ENCODE measurements around the gene CD248.
A peak's percentile ranks its signal among the peaks of the same experiment; 100 is the strongest.

Gene CD248

GRCh38 chr11:66283461-66284105, 33.3 kb downstream of the CD248 start:
- H3K4me3 ChIP-seq (replicated peaks; ENCODE audit: low read depth, low read length), result no peak overlapping the region
- DNase-seq (ENCODE audit: low read depth), result no peak
- TF ChIP-seq, protein P1, sequence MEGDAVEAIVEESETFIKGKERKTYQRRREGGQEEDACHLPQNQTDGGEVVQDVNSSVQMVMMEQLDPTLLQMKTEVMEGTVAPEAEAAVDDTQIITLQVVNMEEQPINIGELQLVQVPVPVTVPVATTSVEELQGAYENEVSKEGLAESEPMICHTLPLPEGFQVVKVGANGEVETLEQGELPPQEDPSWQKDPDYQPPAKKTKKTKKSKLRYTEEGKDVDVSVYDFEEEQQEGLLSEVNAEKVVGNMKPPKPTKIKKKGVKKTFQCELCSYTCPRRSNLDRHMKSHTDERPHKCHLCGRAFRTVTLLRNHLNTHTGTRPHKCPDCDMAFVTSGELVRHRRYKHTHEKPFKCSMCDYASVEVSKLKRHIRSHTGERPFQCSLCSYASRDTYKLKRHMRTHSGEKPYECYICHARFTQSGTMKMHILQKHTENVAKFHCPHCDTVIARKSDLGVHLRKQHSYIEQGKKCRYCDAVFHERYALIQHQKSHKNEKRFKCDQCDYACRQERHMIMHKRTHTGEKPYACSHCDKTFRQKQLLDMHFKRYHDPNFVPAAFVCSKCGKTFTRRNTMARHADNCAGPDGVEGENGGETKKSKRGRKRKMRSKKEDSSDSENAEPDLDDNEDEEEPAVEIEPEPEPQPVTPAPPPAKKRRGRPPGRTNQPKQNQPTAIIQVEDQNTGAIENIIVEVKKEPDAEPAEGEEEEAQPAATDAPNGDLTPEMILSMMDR (IDR thresholded peaks at IDR 0.05; ENCODE audit: low read length, missing control alignments), result no peak

GRCh38 chr11:66282468-66283455, 34.1 kb downstream of the CD248 start:
- DNase-seq (ENCODE audit: low read depth), result peak; percentile 96
- H3K4me3 ChIP-seq (replicated peaks; ENCODE audit: low read depth, low read length), result no peak overlapping the region
- TF ChIP-seq, protein P1 (IDR thresholded peaks at IDR 0.05; ENCODE audit: low read length, missing control alignments), result peak; percentile 80

GRCh38 chr11:66281776-66282467, 34.9 kb downstream of the CD248 start:
- H3K4me3 ChIP-seq (replicated peaks; ENCODE audit: low read depth, low read length), result no peak overlapping the region
- TF ChIP-seq, protein P1 (IDR thresholded peaks at IDR 0.05; ENCODE audit: low read length, missing control alignments), result no peak
- no peak for DNase-seq (ENCODE audit: low read depth)

GRCh38 chr11:66281001-66281400, 35.8 kb downstream of the CD248 start:
- no peak for DNase-seq (ENCODE audit: low read depth)
- TF ChIP-seq, protein P1 (IDR thresholded peaks at IDR 0.05; ENCODE audit: low read length, missing control alignments), result no peak
- H3K4me3 ChIP-seq (replicated peaks; ENCODE audit: low read depth, low read length), result no peak overlapping the region

DNA sequence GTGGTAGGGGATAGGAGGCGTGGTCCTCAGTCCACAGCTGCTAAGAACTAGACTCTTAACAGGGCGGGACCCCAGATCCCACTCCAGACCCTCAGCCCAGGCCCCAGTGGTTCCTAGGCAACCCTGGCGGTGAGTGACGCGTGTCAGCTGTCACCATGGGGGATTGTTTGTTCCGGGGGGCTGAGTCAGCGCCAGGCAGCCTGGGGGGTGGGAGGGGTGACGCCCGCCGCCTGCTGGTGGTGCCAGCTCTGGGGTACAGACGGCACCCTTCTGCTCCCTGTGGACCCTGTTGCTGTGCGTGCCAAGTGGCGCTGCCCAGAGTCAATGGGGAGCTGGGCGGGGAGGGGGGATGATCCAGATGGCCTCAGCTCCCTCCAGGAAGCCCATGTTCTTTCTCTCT, 36.4 kb downstream of the CD248 start:
- DNase-seq (ENCODE audit: low read depth), result no peak
- H3K4me3 ChIP-seq (replicated peaks; ENCODE audit: low read depth, low read length), result no peak overlapping the region
- TF ChIP-seq, protein P1 (IDR thresholded peaks at IDR 0.05; ENCODE audit: low read length, missing control alignments), result no peak

GRCh38 chr11:66279092-66279734, 37.6 kb downstream of the CD248 start:
- TF ChIP-seq, protein P1 (IDR thresholded peaks at IDR 0.05; ENCODE audit: low read length, missing control alignments), result no peak
- no peak overlapping the region for H3K4me3 ChIP-seq (replicated peaks; ENCODE audit: low read depth, low read length)
- no peak for DNase-seq (ENCODE audit: low read depth)

Data from fibroblast of pulmonary artery (primary cell).